Stimulated activated naive B cell treated with anti-CD40 and anti-IgM and Interleukin-4, amounts not matched to agents 10 μg/mL and 1 μg/mL and 100 μg/mL, for 72 hours (primary cell): ENCODE data around the gene BCAS2.

Experiments
- ATAC-seq, 2 donors: fragments of 150-1000 bp; cut with Tn5 transposase; replicated peaks; 2 replicates each; pipeline ENCODE4 v1.10.0; 2021; ENCODE audit warnings: moderate library complexity in 1 of 2
- DNase-seq: peaks from one replicate; pipeline ENCODE4 v3.0.0; 2021
- H3K27ac Mint-ChIP-seq: one replicate; pipeline ENCODE4 v1.8.0; 2022; ENCODE audit warnings: mild to moderate bottlenecking, mixed read lengths
- H3K27me3 Mint-ChIP-seq, 2 donors: one replicate each; pipeline ENCODE4 v1.8.0; 2022; ENCODE audit warnings: mixed read lengths in 2 of 2
- H3K36me3 Mint-ChIP-seq, 2 donors: one replicate each; pipeline ENCODE4 v1.8.0; 2022; ENCODE audit warnings: mixed read lengths in 2 of 2, mild to moderate bottlenecking in 1 of 2
- H3K4me1 Mint-ChIP-seq, 2 donors: one replicate each; pipeline ENCODE4 v1.8.0; 2022; ENCODE audit warnings: mixed read lengths in 2 of 2, mild to moderate bottlenecking in 1 of 2
- H3K4me3 Mint-ChIP-seq, 2 donors: one replicate each; pipeline ENCODE4 v1.8.0; 2022; ENCODE audit warnings: mild to moderate bottlenecking in 2 of 2, mixed read lengths in 2 of 2, moderate library complexity in 1 of 2
- H3K9me3 Mint-ChIP-seq, 2 donors: one replicate each; pipeline ENCODE4 v1.8.0; 2022; ENCODE audit warnings: mixed read lengths in 2 of 2, mild to moderate bottlenecking in 1 of 2

BCAS2 gene

DNA sequence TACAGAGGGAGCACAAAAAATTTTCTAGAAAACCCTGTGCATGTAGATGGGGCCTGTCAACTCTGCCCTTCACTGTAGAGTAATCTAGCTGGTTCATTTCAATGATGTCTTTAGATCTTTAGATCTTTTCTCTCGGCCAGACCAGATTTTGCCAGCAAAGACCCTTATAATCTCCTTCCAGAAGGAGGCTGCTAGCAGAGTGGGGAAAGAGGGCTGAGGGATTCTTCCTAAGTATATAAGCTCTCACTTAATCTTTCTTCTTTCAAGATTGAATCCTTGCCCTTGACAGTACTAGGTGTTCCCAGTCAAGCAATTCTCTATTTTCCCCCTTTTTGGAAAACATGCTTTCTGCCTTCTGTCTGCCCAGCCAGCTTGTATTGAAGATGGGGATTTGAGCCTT, 34.3 kb downstream of the BCAS2 start:
- Mint-ChIP-seq H3K9me3 (peaks cover 0 to 1% of the 10 kb centered on the region in 2 donors), H3K4me1 (no peaks in the 10 kb centered on the region), H3K4me3 (no peak overlapping the region), H3K36me3 (peaks cover 0 to 6% of the 10 kb centered on the region in 2 donors), H3K27ac (no peak overlapping the region), H3K27me3 (no peaks in the 10 kb centered on the region)
- ATAC-seq (no peak), DNase-seq (no peak)

DNA sequence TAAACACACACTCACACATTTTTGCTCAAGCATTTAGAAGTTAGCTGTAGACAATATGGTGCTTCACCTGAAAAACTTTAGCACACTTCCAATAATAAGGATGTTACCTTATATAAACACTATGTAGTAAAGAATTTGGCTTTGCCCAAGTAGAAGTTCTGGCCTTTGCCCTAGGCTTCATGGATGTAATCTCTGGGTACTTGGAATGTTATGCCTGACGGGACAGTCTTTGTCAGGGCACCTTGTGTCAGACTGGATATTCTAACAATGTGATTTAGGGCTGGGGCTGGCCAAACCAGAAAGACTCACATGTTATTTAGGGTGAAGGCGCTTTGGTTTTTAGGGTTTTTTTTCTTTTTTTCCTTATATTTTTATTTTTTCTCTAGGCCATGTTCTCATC, 35.6 kb downstream of the BCAS2 start:
- H3K9me3 Mint-ChIP-seq, result peaks cover 0 to 1% of the 10 kb centered on the region in 2 donors
- ATAC-seq (no peak), DNase-seq (no peak)
- peaks cover 0 to 6% of the 10 kb centered on the region in 2 donors for H3K36me3 Mint-ChIP-seq
- no peak overlapping the region for H3K4me3 Mint-ChIP-seq
- no peak overlapping the region for H3K27ac Mint-ChIP-seq
- no peaks in the 10 kb centered on the region for H3K4me1 Mint-ChIP-seq
- H3K27me3 Mint-ChIP-seq, result no peaks in the 10 kb centered on the region

DNA sequence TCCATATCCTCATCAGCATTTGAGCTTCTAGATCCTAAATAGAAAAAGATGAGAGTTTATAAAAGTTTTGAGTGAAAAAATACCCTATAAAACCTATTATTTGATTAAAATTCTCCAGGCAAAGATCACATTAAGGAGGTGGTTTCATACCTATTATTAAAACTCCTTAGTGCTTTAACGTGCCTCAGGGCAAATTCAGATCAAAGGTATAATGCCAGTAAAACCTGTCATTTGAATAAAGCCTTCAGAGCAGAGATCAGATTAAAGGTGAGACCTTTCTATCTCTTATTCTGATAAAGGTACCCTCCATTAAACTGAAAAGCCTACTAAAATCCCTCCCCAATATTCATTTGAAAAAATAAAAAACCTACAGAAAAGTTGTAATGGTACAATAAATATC, 36.1 kb downstream of the BCAS2 start:
- ATAC-seq (no peak), DNase-seq (no peak)
- Mint-ChIP-seq H3K36me3 (peaks cover 0 to 6% of the 10 kb centered on the region in 2 donors), H3K27ac (no peak overlapping the region), H3K27me3 (no peaks in the 10 kb centered on the region), H3K4me1 (no peaks in the 10 kb centered on the region), H3K4me3 (no peak overlapping the region), H3K9me3 (peaks cover 0 to 1% of the 10 kb centered on the region in 2 donors)

DNA sequence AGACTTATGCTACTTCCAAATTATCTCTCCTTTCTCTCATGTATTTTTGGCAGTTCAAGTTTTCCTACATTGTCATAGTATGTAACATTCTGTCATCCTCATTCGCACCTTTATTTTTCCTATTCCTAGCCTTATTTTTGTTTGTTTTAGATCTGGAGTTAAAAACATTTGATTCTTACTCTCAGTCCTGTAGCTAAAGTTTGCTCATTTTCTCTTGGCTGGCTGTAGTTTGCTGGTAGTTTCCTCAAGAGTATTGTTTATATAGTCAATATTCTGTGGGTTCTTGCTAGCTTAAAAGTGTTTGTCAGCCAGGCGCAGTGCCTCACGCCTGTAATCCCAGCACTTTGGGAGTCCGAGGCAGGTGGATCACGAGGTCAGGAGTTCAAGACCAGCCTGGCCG, 40.6 kb downstream of the BCAS2 start:
- Mint-ChIP-seq H3K27me3 (peaks cover 0 to 4% of the 10 kb centered on the region in 2 donors), H3K4me3 (no peak overlapping the region), H3K9me3 (peaks cover 0 to 1% of the 10 kb centered on the region in 2 donors), H3K36me3 (peaks cover 0 to 6% of the 10 kb centered on the region in 2 donors), H3K27ac (no peak overlapping the region), H3K4me1 (no peaks in the 10 kb centered on the region)
- DNase-seq (no peak), ATAC-seq (no peak)

DNA sequence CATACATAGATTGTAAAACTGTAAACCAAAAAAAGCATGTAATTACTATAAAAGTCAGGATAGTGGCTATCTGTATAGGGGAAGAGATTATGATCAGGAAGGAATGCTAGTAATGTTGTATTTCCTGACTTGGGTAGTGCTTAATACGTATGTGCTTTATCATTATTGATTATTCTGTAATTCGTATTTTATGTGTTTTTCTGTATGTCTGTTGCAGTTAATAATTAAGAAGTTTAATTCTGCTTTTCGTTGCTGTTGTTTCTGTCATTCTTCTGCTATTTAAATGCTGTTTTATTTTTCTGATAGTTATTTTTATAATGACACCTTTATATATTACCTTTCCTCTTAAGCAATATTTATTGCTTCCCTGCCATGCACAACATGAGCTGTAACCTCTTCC, 41.1 kb downstream of the BCAS2 start:
- H3K9me3 Mint-ChIP-seq, result peaks cover 0 to 1% of the 10 kb centered on the region in 2 donors
- no peak overlapping the region for H3K4me3 Mint-ChIP-seq
- no peaks in the 10 kb centered on the region for H3K4me1 Mint-ChIP-seq
- DNase-seq (no peak), ATAC-seq (no peak)
- no peak overlapping the region for H3K27ac Mint-ChIP-seq
- peaks cover 0 to 6% of the 10 kb centered on the region in 2 donors for H3K36me3 Mint-ChIP-seq
- peaks cover 0 to 4% of the 10 kb centered on the region in 2 donors for H3K27me3 Mint-ChIP-seq

DNA sequence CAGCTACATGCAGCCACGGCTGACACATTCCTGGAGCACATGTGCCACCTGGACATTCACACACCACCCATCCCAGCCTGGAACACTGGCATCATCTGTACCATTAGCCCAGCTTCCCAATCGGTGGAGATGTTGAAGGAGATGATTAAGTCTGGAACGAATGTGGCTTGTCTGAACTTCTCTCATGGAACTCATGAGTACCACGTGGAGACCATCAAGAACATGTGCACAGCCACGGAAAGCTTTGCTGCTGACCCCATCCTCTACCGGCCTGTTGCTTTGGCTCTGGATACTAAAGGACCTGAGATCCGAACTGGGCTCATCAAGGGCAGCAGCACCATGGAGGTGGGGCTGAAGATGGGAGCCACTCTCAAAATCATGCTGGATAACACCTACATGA, 45.4 kb downstream of the BCAS2 start:
- no peaks in the 10 kb centered on the region for H3K9me3 Mint-ChIP-seq
- ATAC-seq (no peak), DNase-seq (no peak)
- no peak overlapping the region for H3K27ac Mint-ChIP-seq
- H3K36me3 Mint-ChIP-seq, result no peaks in the 10 kb centered on the region
- peaks cover 0 to 4% of the 10 kb centered on the region in 2 donors for H3K4me1 Mint-ChIP-seq
- peaks cover 0 to 4% of the 10 kb centered on the region in 2 donors for H3K27me3 Mint-ChIP-seq
- H3K4me3 Mint-ChIP-seq, result no peak overlapping the region

DNA sequence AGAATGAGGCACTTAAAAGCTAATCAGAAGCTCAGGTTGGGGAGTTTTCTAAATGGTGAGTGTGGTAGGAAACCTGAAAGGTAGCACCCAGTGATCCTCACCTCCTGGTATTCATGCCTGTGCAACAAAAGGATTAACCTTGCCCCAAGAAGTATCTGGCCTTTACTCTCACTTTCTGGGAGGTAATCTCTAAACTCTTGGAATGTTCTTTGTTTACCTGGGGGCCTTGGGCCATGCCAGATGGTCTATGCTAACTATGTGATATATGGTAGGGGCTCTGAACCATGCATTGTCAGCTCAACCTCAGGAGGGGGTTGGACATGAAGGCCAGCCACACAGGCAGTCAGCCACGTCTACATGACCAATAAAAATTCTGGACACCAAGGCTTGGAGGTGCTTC, 46.0 kb downstream of the BCAS2 start:
- DNase-seq (no peak), ATAC-seq (no peak)
- H3K4me1 Mint-ChIP-seq, result peaks cover 0 to 4% of the 10 kb centered on the region in 2 donors
- H3K27me3 Mint-ChIP-seq, result peaks cover 0 to 4% of the 10 kb centered on the region in 2 donors
- no peak overlapping the region for H3K27ac Mint-ChIP-seq
- H3K4me3 Mint-ChIP-seq, result no peak overlapping the region
- no peaks in the 10 kb centered on the region for H3K9me3 Mint-ChIP-seq
- H3K36me3 Mint-ChIP-seq, result no peaks in the 10 kb centered on the region

DNA sequence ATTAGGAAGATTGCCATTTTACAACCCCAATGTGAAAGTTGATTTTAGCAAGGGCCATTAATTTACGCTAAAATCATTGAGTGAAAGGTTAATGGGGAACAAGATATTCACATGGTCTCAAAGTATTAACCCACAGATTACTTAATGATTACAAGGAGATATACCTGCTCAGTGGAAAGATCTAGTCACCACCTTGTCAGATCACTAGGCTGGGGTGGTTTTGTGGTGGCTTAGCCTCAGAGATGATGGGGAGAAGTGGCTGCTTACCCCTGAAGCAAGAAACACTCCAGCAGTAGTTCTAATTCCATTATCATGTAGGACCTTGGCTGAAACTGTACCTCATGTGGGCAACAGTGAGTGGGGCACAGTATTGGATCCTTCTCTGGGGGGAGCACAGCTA, 50.3 kb downstream of the BCAS2 start:
- Mint-ChIP-seq H3K4me1 (peaks cover 0 to 4% of the 10 kb centered on the region in 2 donors), H3K27me3 (peaks cover 0 to 1% of the 10 kb centered on the region in 2 donors), H3K4me3 (no peak overlapping the region), H3K9me3 (no peaks in the 10 kb centered on the region), H3K36me3 (no peaks in the 10 kb centered on the region), H3K27ac (no peak overlapping the region)
- DNase-seq (no peak), ATAC-seq (peak; percentile 63 to 73)

DNA sequence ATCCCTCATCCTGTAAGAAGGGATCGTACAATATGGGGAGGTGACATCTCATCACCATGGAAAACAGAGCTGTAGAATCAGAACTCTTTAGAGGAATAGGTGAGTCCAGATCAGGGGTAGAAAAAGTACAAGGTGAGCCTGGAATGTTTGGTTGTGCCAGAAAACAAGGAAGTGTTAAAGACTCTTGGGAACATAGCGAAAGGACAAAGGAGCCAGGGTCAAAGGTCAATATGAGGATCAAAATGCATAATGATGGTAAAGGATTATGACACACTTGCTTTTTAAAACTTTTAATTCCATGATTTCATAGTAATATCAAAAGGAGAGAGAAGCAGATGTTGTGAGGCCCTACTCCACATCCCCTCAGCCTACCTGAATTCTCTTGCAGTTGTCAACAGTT, 51.2 kb downstream of the BCAS2 start:
- Mint-ChIP-seq H3K4me1 (peaks cover 0 to 4% of the 10 kb centered on the region in 2 donors), H3K27me3 (peaks cover 0 to 3% of the 10 kb centered on the region in 2 donors), H3K27ac (no peak overlapping the region), H3K4me3 (no peak overlapping the region), H3K36me3 (no peaks in the 10 kb centered on the region), H3K9me3 (no peaks in the 10 kb centered on the region)
- DNase-seq (no peak), ATAC-seq (no peak)

DNA sequence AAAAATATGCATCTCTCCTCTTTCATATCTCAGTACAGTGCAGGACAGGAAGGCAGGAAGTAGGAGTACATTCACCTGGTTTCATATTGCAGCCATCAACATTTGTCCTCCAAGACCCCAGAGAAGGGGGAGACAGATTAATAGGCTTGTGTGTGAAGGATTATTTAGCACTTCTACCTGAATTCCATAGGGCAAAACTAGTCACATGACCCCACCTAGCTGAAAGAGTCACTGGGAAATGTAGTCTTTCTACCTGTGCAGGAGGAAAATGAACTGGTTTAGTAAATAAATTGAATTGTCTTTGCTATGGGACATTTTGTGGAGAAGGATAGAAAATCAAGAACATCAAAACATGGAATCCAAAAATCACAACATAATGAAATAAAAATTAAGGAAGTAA, 56.5 kb downstream of the BCAS2 start:
- no peaks in the 10 kb centered on the region for H3K4me1 Mint-ChIP-seq
- no peaks in the 10 kb centered on the region for H3K9me3 Mint-ChIP-seq
- DNase-seq (no peak), ATAC-seq (no peak)
- H3K4me3 Mint-ChIP-seq, result no peak overlapping the region
- no peaks in the 10 kb centered on the region for H3K36me3 Mint-ChIP-seq
- H3K27me3 Mint-ChIP-seq, result peaks cover 2 to 9% of the 10 kb centered on the region in 2 donors
- no peak overlapping the region for H3K27ac Mint-ChIP-seq

DNA sequence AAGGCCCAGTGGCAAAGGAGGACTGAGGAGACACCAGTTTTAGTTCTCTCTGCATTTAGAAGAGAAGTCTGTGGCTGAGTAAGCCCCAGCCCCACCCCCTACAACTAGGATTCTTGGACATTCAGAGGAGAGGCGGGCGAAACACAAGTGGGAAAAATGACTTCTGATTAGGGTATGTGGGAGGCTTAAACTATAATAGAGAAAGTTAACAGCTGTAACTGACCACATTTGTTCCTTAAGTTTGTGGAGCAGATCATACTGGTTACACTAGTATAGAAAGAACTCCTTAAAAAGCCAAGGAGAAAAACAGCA, 59.2 kb downstream of the BCAS2 start:
- H3K4me3 Mint-ChIP-seq, result no peak overlapping the region
- ATAC-seq (no peak), DNase-seq (no peak)
- H3K9me3 Mint-ChIP-seq, result no peaks in the 10 kb centered on the region
- peaks cover 14 to 19% of the 10 kb centered on the region in 2 donors for H3K27me3 Mint-ChIP-seq
- no peaks in the 10 kb centered on the region for H3K36me3 Mint-ChIP-seq
- H3K4me1 Mint-ChIP-seq, result no peaks in the 10 kb centered on the region
- no peak overlapping the region for H3K27ac Mint-ChIP-seq

DNA sequence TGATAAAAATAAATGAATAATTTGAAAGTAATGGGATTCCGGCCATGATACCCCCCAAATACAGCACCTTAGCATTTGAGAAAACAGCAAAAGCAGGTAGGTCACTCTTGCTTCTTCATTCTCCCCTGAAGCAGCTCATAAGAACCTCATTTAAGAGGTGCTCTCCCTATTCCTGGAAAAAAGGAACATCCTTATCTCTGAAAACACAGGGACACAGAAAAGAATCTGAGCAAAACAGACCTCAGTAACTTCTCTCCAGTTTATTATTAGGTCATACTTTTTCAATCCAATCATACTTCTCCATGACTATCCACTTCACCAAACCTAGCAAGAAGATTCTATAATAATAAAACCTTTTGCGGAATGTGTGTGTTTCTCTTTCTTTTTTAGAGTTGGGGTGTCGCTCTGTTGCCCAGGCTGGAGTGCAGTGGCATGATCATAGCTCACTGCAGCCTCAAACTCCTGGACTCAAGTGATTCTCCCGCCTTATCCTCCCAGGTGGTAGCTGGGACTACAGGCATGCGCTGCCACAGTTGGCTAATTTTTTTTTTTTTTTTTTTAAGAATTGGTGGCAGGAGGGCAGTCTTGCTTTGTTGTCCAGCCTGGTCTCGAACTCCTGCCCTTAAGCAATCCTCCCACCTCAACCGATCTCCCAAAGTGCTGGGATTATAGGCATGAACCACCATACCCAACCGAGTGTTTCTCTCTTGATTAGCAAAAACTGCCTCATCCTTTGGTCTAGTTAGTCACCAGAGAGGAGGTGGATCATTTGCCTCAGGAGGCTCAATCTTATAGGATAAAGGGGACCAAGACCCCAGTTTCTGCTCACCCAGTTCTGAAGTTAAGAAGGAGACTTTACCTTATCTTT, 59.8 kb downstream of the BCAS2 start:
- Mint-ChIP-seq H3K36me3 (no peaks in the 10 kb centered on the region), H3K27ac (no peak overlapping the region), H3K9me3 (no peaks in the 10 kb centered on the region), H3K27me3 (peaks cover 14 to 19% of the 10 kb centered on the region in 2 donors), H3K4me1 (no peaks in the 10 kb centered on the region), H3K4me3 (no peak overlapping the region)
- DNase-seq (no peak), ATAC-seq (no peak)
